Measurements from ENCODE around the gene CTPS2. TPM values are rescaled to one million over a fixed set of nuclear protein-coding genes. Genes with fewer than 3 reads are reported as not detected.
A peak's percentile ranks its signal among the peaks of the same experiment; 100 is the strongest.

The CTPS2 gene
- total RNA-seq, 5 donors from 2014 or later (not counting 1 experiment from before 2014, with no cell fraction given), result 5.2 to 6.7 (median 5.7) TPM

DNA sequence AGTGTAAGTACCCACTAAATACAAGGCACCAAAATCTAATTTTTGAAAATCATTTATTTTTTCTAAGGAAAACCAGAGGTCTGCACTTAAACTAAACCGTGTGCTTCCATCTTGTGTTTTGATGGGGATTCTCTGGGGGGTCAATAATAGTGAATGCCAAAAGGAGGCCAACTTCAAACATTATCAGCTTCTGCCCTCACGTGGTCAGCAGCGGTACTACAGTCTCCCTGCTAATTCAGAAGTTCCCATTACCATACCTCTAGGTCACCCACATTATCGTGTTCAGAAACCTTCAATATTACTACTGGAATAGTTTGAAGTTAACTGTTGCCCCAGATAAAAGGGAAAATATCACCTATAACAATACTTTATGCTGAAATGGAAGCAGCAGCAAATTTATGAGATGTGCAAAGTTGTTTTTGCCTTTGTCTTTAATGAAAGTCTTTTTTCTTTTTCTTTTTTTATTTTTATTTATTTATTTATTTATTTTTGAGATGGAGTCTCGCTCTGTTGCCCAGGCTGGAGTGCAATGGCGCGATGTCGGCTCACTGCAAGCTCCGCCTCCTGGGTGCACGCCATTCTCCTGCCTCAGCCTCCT is 17.3 kb downstream of the CTPS2 start:
- no peak overlapping the region for H3K4me3 ChIP-seq (ENCODE audit: control insufficient read depth in 1 of 2, extremely low read depth in 1 of 2, low read length in 1 of 2)
- ChIA-PET CTCF (interaction anchor here in 1 of 2 donors (0.5 to 0.7 kb wide), 2 partner anchors 853 to 1204 kb away, joined by 3 to 4 read pairs; no protein-coding TSS in a partner anchor), POLR2A (no interaction called here)
- no peaks in the 10 kb centered on the region for H3K27me3 ChIP-seq (replicated peaks in 1 of 2; ENCODE audit: control insufficient read depth in 2 of 2, extremely low read depth in 1 of 2, insufficient read depth in 2 of 2, low read length in 1 of 2)
- DNase-seq (peak in 29 of 35 experiments; percentile 11 to 77 (median 47)), ATAC-seq (replicated peaks in 1 of 4) (peak in 3 of 4 experiments; percentile 61 to 78 (median 70))
- Mint-ChIP-seq H3K9me3 (no peaks in the 10 kb centered on the region), H3K4me3 (no peak overlapping the region), H3K27ac (no peak overlapping the region), H3K36me3 (peaks cover 13% of the 10 kb centered on the region), H3K4me1 (no peaks in the 10 kb centered on the region), H3K27me3 (peaks cover 0 to 3% of the 10 kb centered on the region in 2 donors)
- no CpG with 5 or more reads among the region's 10 CpGs for WGBS (ENCODE audit: insufficient coverage)
- no peaks in the 10 kb centered on the region for H3K4me1 ChIP-seq (ENCODE audit: control insufficient read depth in 1 of 2, extremely low read depth in 1 of 2, insufficient read depth in 2 of 2, low read length in 2 of 2)
- peaks cover 0 to 8% of the 10 kb centered on the region in 2 donors for H3K36me3 ChIP-seq (ENCODE audit: control insufficient read depth in 2 of 2, extremely low read depth in 1 of 2, insufficient read depth in 1 of 2, low read length in 1 of 2)
- H3K27ac ChIP-seq (ENCODE audit: low read length), result no peak overlapping the region
- no peaks in the 10 kb centered on the region for H3K9me3 ChIP-seq

DNA sequence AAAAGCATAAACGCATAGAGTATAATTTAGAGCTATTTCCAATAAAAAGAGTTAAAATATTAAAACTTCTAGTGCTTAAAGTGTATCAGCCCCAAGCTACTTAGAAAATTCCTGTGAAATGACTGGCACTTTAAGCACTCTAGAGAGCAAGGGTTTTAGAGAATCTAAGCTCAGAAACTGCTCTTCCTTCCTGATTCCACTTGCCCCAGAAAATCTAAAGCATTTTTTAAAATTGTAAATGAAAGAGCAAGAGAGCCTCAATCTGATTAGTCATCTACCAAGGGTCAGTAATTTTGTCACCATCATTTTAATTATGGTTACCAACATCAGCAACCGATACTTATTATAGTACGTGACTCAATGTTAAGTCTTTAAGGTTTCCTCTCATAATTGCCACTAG is 25.0 kb downstream of the CTPS2 start:
- Mint-ChIP-seq H3K4me1 (no peaks in the 10 kb centered on the region), H3K9me3 (no peaks in the 10 kb centered on the region), H3K27ac (no peak overlapping the region), H3K36me3 (peaks cover 10% of the 10 kb centered on the region), H3K27me3 (no peaks in the 10 kb centered on the region), H3K4me3 (no peak overlapping the region)
- no peak for DNase-seq
- H3K36me3 ChIP-seq (ENCODE audit: control insufficient read depth in 2 of 2, extremely low read depth in 1 of 2, insufficient read depth in 1 of 2, low read length in 1 of 2), result peaks cover 0 to 13% of the 10 kb centered on the region in 2 donors
- H3K27me3 ChIP-seq (replicated peaks in 1 of 2; ENCODE audit: control insufficient read depth in 2 of 2, extremely low read depth in 1 of 2, insufficient read depth in 2 of 2, low read length in 1 of 2), result no peaks in the 10 kb centered on the region
- WGBS (ENCODE audit: insufficient coverage), result no CpG with 5 or more reads among the region's 3 CpGs
- H3K27ac ChIP-seq (ENCODE audit: low read length), result no peak overlapping the region
- POLR2A ChIA-PET, result interaction anchor here (0.5 to 0.7 kb wide), 4 partner anchors 26 to 1526 kb away, joined by 4 to 12 read pairs (median 6); no protein-coding TSS in a partner anchor
- H3K4me1 ChIP-seq (ENCODE audit: control insufficient read depth in 1 of 2, extremely low read depth in 1 of 2, insufficient read depth in 2 of 2, low read length in 2 of 2), result no peaks in the 10 kb centered on the region
- CTCF ChIA-PET, result interaction anchor here (0.7 to 1.4 kb wide), 5 partner anchors 10 to 893 kb away, joined by 3 to 7 read pairs (median 3); no protein-coding TSS in a partner anchor
- H3K4me3 ChIP-seq (ENCODE audit: control insufficient read depth in 1 of 2, extremely low read depth in 1 of 2, low read length in 1 of 2), result no peak overlapping the region
- no peak for ATAC-seq (replicated peaks in 1 of 4)
- H3K9me3 ChIP-seq, result no peaks in the 10 kb centered on the region

GRCh38 chrX:16683007-16683664 is 29.3 kb downstream of the CTPS2 start:
- Mint-ChIP-seq H3K27me3 (peaks cover 0 to under 1% of the 10 kb centered on the region in 2 donors), H3K9me3 (no peaks in the 10 kb centered on the region), H3K4me3 (no peak overlapping the region), H3K27ac (no peak overlapping the region), H3K4me1 (no peaks in the 10 kb centered on the region), H3K36me3 (peaks cover 10% of the 10 kb centered on the region)
- H3K4me1 ChIP-seq (ENCODE audit: control insufficient read depth in 1 of 2, extremely low read depth in 1 of 2, insufficient read depth in 2 of 2, low read length in 2 of 2), result no peaks in the 10 kb centered on the region
- ChIA-PET CTCF (interaction anchor here in 1 of 2 donors (0.6 kb wide), 1 partner anchor 9 kb away, joined by 3 read pairs; no protein-coding TSS in a partner anchor), POLR2A (no interaction called here)
- DNase-seq (no peak), ATAC-seq (replicated peaks in 1 of 4) (no peak)
- H3K27ac ChIP-seq (ENCODE audit: low read length), result no peak overlapping the region
- H3K4me3 ChIP-seq (ENCODE audit: control insufficient read depth in 1 of 2, extremely low read depth in 1 of 2, low read length in 1 of 2), result no peak overlapping the region
- H3K9me3 ChIP-seq, result no peaks in the 10 kb centered on the region
- no peaks in the 10 kb centered on the region for H3K27me3 ChIP-seq (replicated peaks in 1 of 2; ENCODE audit: control insufficient read depth in 2 of 2, extremely low read depth in 1 of 2, insufficient read depth in 2 of 2, low read length in 1 of 2)
- no CpG with 5 or more reads among the region's 7 CpGs for WGBS (ENCODE audit: insufficient coverage)
- H3K36me3 ChIP-seq (ENCODE audit: control insufficient read depth in 2 of 2, extremely low read depth in 1 of 2, insufficient read depth in 1 of 2, low read length in 1 of 2), result peaks cover 0 to 9% of the 10 kb centered on the region in 2 donors

GRCh38 chrX:16678689-16679088 is 33.8 kb downstream of the CTPS2 start:
- CTCF ChIA-PET, result no interaction called here
- WGBS (ENCODE audit: insufficient coverage), result 80% methylated on average over 1 of the region's 11 CpGs
- peaks cover 0 to 3% of the 10 kb centered on the region in 2 donors for H3K27me3 Mint-ChIP-seq

DNA sequence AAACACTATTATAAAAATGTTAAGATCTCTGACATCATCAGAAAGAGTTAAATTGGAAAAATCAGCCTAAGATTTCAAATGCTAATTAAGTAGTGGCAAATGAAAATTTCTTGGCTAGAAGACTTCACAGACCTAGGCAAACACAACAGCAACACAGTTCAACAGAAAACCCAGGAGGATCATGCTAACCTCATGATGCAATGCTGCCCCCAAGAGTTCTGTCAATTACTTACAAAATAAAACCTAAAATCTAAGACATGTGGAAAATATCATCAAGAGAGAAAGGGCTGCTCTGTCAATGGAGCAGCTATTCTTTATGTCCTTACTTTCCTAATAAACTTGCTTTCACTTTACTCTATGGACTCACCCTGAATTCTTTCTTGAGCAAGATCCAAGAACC is 41.5 kb downstream of the CTPS2 start:
- Histone ChIP-seq H3K27me3 (replicated peaks in 1 of 2; ENCODE audit: control insufficient read depth in 2 of 2, extremely low read depth in 1 of 2, insufficient read depth in 2 of 2, low read length in 1 of 2) (no peaks in the 10 kb centered on the region), H3K4me1 (ENCODE audit: control insufficient read depth in 1 of 2, extremely low read depth in 1 of 2, insufficient read depth in 2 of 2, low read length in 2 of 2) (no peaks in the 10 kb centered on the region), H3K27ac (ENCODE audit: low read length) (no peak overlapping the region), H3K36me3 (ENCODE audit: control insufficient read depth in 2 of 2, extremely low read depth in 1 of 2, insufficient read depth in 1 of 2, low read length in 1 of 2) (no peaks in the 10 kb centered on the region), H3K4me3 (ENCODE audit: control insufficient read depth in 1 of 2, extremely low read depth in 1 of 2, low read length in 1 of 2) (no peak overlapping the region), H3K9me3 (no peaks in the 10 kb centered on the region)
- Mint-ChIP-seq H3K27ac (no peak overlapping the region), H3K4me1 (peaks cover 0 to 2% (median 0%) of the 10 kb centered on the region in 3 donors), H3K9me3 (no peaks in the 10 kb centered on the region), H3K27me3 (no peaks in the 10 kb centered on the region), H3K36me3 (peaks cover 9% of the 10 kb centered on the region), H3K4me3 (no peak overlapping the region)
- ATAC-seq (replicated peaks in 1 of 4) (peak in 2 of 4 experiments; percentile 35 to 52), DNase-seq (peak in 20 of 35 experiments; percentile 0 to 57 (median 9))
- ChIA-PET POLR2A (no interaction called here), CTCF (interaction anchor here in 1 of 2 donors (0.6 kb wide), 1 partner anchor 1175 kb away, joined by 4 read pairs; no protein-coding TSS in a partner anchor)

More at GRCh38 chrX:16678689-16679088, 33.8 kb downstream of the CTPS2 start:
- Histone ChIP-seq H3K4me3 (ENCODE audit: control insufficient read depth in 1 of 2, extremely low read depth in 1 of 2, low read length in 1 of 2) (no peak overlapping the region), H3K27ac (ENCODE audit: low read length) (no peak overlapping the region), H3K9me3 (no peaks in the 10 kb centered on the region), H3K4me1 (ENCODE audit: control insufficient read depth in 1 of 2, extremely low read depth in 1 of 2, insufficient read depth in 2 of 2, low read length in 2 of 2) (no peaks in the 10 kb centered on the region), H3K27me3 (replicated peaks in 1 of 2; ENCODE audit: control insufficient read depth in 2 of 2, extremely low read depth in 1 of 2, insufficient read depth in 2 of 2, low read length in 1 of 2) (no peaks in the 10 kb centered on the region), H3K36me3 (ENCODE audit: control insufficient read depth in 2 of 2, extremely low read depth in 1 of 2, insufficient read depth in 1 of 2, low read length in 1 of 2) (peaks cover 0 to 8% of the 10 kb centered on the region in 2 donors)
- no peaks in the 10 kb centered on the region for H3K4me1 Mint-ChIP-seq
- no peak for DNase-seq
- no peak overlapping the region for H3K4me3 Mint-ChIP-seq
- ATAC-seq (replicated peaks in 1 of 4), result no peak
- no peaks in the 10 kb centered on the region for H3K9me3 Mint-ChIP-seq
- no peak overlapping the region for H3K27ac Mint-ChIP-seq
- POLR2A ChIA-PET, result interaction anchor here in 1 of 2 donors (0.5 kb wide), 1 partner anchor 919 kb away, joined by 13 read pairs; no protein-coding TSS in a partner anchor
- H3K36me3 Mint-ChIP-seq, result peaks cover 20% of the 10 kb centered on the region

DNA sequence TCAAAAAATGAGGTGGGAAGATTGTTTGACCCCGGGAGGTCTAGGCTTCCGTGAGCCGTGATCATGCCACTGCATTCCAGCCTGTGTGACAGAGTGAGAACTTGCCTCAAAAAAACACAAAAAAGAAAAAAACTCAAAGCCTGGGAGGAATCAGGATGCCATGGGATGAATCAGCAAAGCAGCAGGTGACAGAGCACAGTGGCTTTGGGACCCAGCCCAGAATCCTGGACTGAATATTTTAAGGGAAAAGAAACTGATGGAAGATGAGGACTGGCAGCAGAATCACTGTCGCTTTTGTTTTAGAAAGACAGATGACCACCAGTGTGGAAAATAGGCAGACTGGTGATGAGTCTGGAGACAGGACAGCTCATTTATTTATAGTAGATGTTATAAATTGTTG is 45.9 kb downstream of the CTPS2 start:
- Mint-ChIP-seq H3K36me3 (peaks cover 15% of the 10 kb centered on the region), H3K9me3 (no peaks in the 10 kb centered on the region), H3K4me1 (peaks cover 0 to 2% (median 0%) of the 10 kb centered on the region in 3 donors), H3K4me3 (no peak overlapping the region), H3K27me3 (peaks cover 0 to 5% of the 10 kb centered on the region in 2 donors), H3K27ac (no peak overlapping the region)
- 100% methylated on average over 1 of the region's 4 CpGs for WGBS (ENCODE audit: insufficient coverage)
- DNase-seq (no peak), ATAC-seq (replicated peaks in 1 of 4) (no peak)
- POLR2A ChIA-PET, result no interaction called here
- Histone ChIP-seq H3K4me3 (ENCODE audit: control insufficient read depth in 1 of 2, extremely low read depth in 1 of 2, low read length in 1 of 2) (no peak overlapping the region), H3K4me1 (ENCODE audit: control insufficient read depth in 1 of 2, extremely low read depth in 1 of 2, insufficient read depth in 2 of 2, low read length in 2 of 2) (no peaks in the 10 kb centered on the region), H3K27ac (ENCODE audit: low read length) (no peak overlapping the region), H3K9me3 (no peaks in the 10 kb centered on the region), H3K27me3 (replicated peaks in 1 of 2; ENCODE audit: control insufficient read depth in 2 of 2, extremely low read depth in 1 of 2, insufficient read depth in 2 of 2, low read length in 1 of 2) (no peaks in the 10 kb centered on the region), H3K36me3 (ENCODE audit: control insufficient read depth in 2 of 2, extremely low read depth in 1 of 2, insufficient read depth in 1 of 2, low read length in 1 of 2) (no peaks in the 10 kb centered on the region)
- CTCF ChIA-PET, result no interaction called here

Data from T-cell (primary cell).